ENCODE results near the gene MIEN1. TPM values are rescaled to one million over a fixed set of nuclear protein-coding genes. Genes with fewer than 3 reads are reported as not detected.

Gene MIEN1
- total and polyA plus RNA-seq, 2 donors (not counting 1 experiment from before 2014, with no cell fraction given), result 41.1 to 63.2 TPM

- H2AFZ ChIP-seq (ENCODE audit: insufficient read depth, low read depth, low read length, poor library complexity, severe bottlenecking), result no peak overlapping the region
- peaks cover 41% of the 10 kb centered on the region for H3K79me2 ChIP-seq (ENCODE audit: control insufficient read depth, insufficient read depth, low read length)
- H3K9ac ChIP-seq (ENCODE audit: low read length), result no peak overlapping the region
- peak overlapping the region; percentile 100 for H3K27ac ChIP-seq (ENCODE audit: low read length in 2 of 2)
- DNase-seq (peak; percentile 36), ATAC-seq (ENCODE audit: low read depth) (no peak)
- Mint-ChIP-seq H3K9me3 (ENCODE audit: insufficient read depth) (peaks cover 2% of the 10 kb centered on the region), H3K27ac (peak overlapping the region; percentile 97), H3K4me1 (peaks cover 73% of the 10 kb centered on the region), H3K27me3 (no peaks in the 10 kb centered on the region), H3K4me3 (peak overlapping the region; percentile 84)
- ChIA-PET CTCF (interaction anchor here (2.3 to 3.6 kb wide), 6 partner anchors 13 to 136 kb away, joined by 8 to 32 read pairs (median 20); no protein-coding TSS in a partner anchor), POLR2A (interaction anchor here (1.0 to 3.1 kb wide), 5 partner anchors 13 to 111 kb away, joined by 3 to 46 read pairs (median 14); no protein-coding TSS in a partner anchor)
- H3K4me3 ChIP-seq (ENCODE audit: control extremely low read depth in 1 of 5, extremely low read depth in 1 of 5, insufficient read depth in 1 of 5, low read depth in 2 of 5, low read length in 4 of 5), result no peak overlapping the region
- no peaks in the 10 kb centered on the region for H4K20me1 ChIP-seq (ENCODE audit: control insufficient read depth, insufficient read depth, low read length, poor library complexity, severe bottlenecking)
- H3K36me3 ChIP-seq (replicated peaks in 1 of 2; ENCODE audit: control extremely low read depth in 1 of 2, control insufficient read depth in 1 of 2, extremely low read depth in 1 of 2, insufficient read depth in 2 of 2, low read length in 1 of 2), result peaks cover 0 to 14% of the 10 kb centered on the region in 2 experiments
- H3K9me3 ChIP-seq (ENCODE audit: control extremely low read depth in 1 of 3, control insufficient read depth in 2 of 3, insufficient read depth in 1 of 3, low read length in 2 of 3), result peaks cover 0 to 5% (median 0%) of the 10 kb centered on the region in 3 donors
- H3K4me1 ChIP-seq (ENCODE audit: control insufficient read depth in 2 of 2, insufficient read depth in 2 of 2, low read length in 2 of 2), result peaks cover 70 to 84% of the 10 kb centered on the region in 2 donors
- H3K27me3 ChIP-seq (replicated peaks in 1 of 4; ENCODE audit: control extremely low read depth in 1 of 4, control insufficient read depth in 3 of 4, insufficient read depth in 4 of 4, low read length in 3 of 4), result no peaks in the 10 kb centered on the region
- H3K4me2 ChIP-seq (replicated peaks; ENCODE audit: low read depth, low read length, poor library complexity, severe bottlenecking), result peak overlapping the region; percentile 89
- TF ChIP-seq CTCF (IDR thresholded peaks at IDR 0.05) (no peak), EZH2 (IDR thresholded peaks at IDR 0.05; ENCODE audit: borderline replicate concordance, insufficient read depth, low read depth, low read length, poor library complexity, severe bottlenecking) (no peak)
- intact Hi-C loops (cut with micrococcal nuclease), result loop anchor here (2.0 to 10.0 kb wide), 2 partner anchors 64 to 168 kb away; partner anchors contain the start of genes LRRC3C and ORMDL3
- 60% methylated on average over 1 of the region's 4 CpGs for WGBS (ENCODE audit: insufficient coverage)
Observed at GRCh38 chr17:39757176-39757662, 26.9 kb upstream of the MIEN1 start.
